Osteocyte (in vitro differentiated cells): ENCODE data around the gene ACAP1. TPM values are rescaled to one million over a fixed set of nuclear protein-coding genes. Genes with fewer than 3 reads are reported as not detected.

ENCODE experiments used
- DNase-seq: peaks from one replicate; pipeline ENCODE4 v3.0.0; 2021; ENCODE audit warnings: mixed read lengths; ENCODE audit not compliant: unreplicated experiment; ENCODE audit errors: extremely low spot score
- H3K27ac Mint-ChIP-seq: one replicate; pipeline ENCODE4 v1.8.0; 2021; ENCODE audit warnings: mild to moderate bottlenecking, mixed read lengths; ENCODE audit not compliant: unreplicated experiment
- H3K27me3 Mint-ChIP-seq: one replicate; pipeline ENCODE4 v1.8.0; 2021; ENCODE audit warnings: mixed read lengths; ENCODE audit not compliant: unreplicated experiment
- H3K36me3 Mint-ChIP-seq: one replicate; pipeline ENCODE4 v1.8.0; 2021; ENCODE audit warnings: mixed read lengths; ENCODE audit not compliant: unreplicated experiment
- H3K4me1 Mint-ChIP-seq: one replicate; pipeline ENCODE4 v1.8.0; 2021; ENCODE audit warnings: mixed read lengths; ENCODE audit not compliant: unreplicated experiment
- H3K4me3 Mint-ChIP-seq: one replicate; pipeline ENCODE4 v1.8.0; 2021; ENCODE audit warnings: mild to moderate bottlenecking, moderate library complexity, mixed read lengths; ENCODE audit not compliant: unreplicated experiment
- H3K9me3 Mint-ChIP-seq: one replicate; pipeline ENCODE4 v1.8.0; 2021; ENCODE audit warnings: mixed read lengths; ENCODE audit not compliant: unreplicated experiment
- CTCF ChIP-seq: fragments of 200-600 bp; sonication (generic); IDR thresholded peaks from 2 replicates; pipeline ENCODE4 v1.5.0; 2021; ENCODE audit warnings: antibody characterized with exemption, mild to moderate bottlenecking, moderate library complexity
- long read RNA-seq: library from polyadenylated mRNA; unstranded; transcript quantifications from one replicate; pipeline ENCODE4 v2.0.0, GENCODE V29; 2021
- total RNA-seq: library from RNA; stranded (reverse); gene quantifications from 2 replicates; pipeline ENCODE4 v1.2.1, GENCODE V29; 2021

The ACAP1 gene
- 2.0 and 4.2 TPM in 2 replicates for total RNA-seq
- long read RNA-seq: 0 reads

GRCh38 chr17:7336240-7337175, at the start of gene ACAP1:
Gene ACAP1 (plus strand): TSS chr17:7336529. CDS start chr17:7336735, 206 bp downstream.
- no peak within 1 kb of the TSS for H3K27ac Mint-ChIP-seq

GRCh38 chr17:7289256-7290032, 46.9 kb upstream of the ACAP1 start:
- Mint-ChIP-seq H3K9me3 (no peaks in the 10 kb centered on the region), H3K27me3 (peaks cover 60% of the 10 kb centered on the region), H3K4me1 (peaks cover 8% of the 10 kb centered on the region), H3K4me3 (no peak overlapping the region), H3K36me3 (no peaks in the 10 kb centered on the region), H3K27ac (no peak overlapping the region)
- TF ChIP-seq CTCF: no peak
- no peak for DNase-seq

More at GRCh38 chr17:7336240-7337175, at the start of gene ACAP1:
- Mint-ChIP-seq H3K4me3 (no peak within 1 kb of the TSS), H3K4me1 (no peaks in the 10 kb centered on the region), H3K9me3 (no peaks in the 10 kb centered on the region), H3K27me3 (peaks cover 4% of the 10 kb centered on the region), H3K36me3 (no peaks in the 10 kb centered on the region)
- no peak for TF ChIP-seq CTCF
- DNase-seq: no peak

GRCh38 chr17:7290166-7290565, 46.2 kb upstream of the ACAP1 start:
- H3K27me3 Mint-ChIP-seq: peaks cover 64% of the 10 kb centered on the region
- no peak for TF ChIP-seq CTCF
- H3K27ac Mint-ChIP-seq: no peak overlapping the region
- no peaks in the 10 kb centered on the region for H3K9me3 Mint-ChIP-seq
- no peaks in the 10 kb centered on the region for H3K36me3 Mint-ChIP-seq
- H3K4me3 Mint-ChIP-seq: no peak overlapping the region
- no peak for DNase-seq
- H3K4me1 Mint-ChIP-seq: peaks cover 11% of the 10 kb centered on the region

GRCh38 chr17:7290685-7291084, 45.6 kb upstream of the ACAP1 start:
- H3K27ac Mint-ChIP-seq: no peak overlapping the region

More at GRCh38 chr17:7290685-7291084, 45.6 kb upstream of the ACAP1 start:
- H3K27me3 Mint-ChIP-seq: peaks cover 67% of the 10 kb centered on the region
- DNase-seq: no peak
- peaks cover 14% of the 10 kb centered on the region for H3K4me1 Mint-ChIP-seq
- H3K9me3 Mint-ChIP-seq: no peaks in the 10 kb centered on the region
- H3K36me3 Mint-ChIP-seq: no peaks in the 10 kb centered on the region
- TF ChIP-seq CTCF: no peak
- no peak overlapping the region for H3K4me3 Mint-ChIP-seq
